ENCODE measurements around the gene EYS.

The EYS gene

DNA sequence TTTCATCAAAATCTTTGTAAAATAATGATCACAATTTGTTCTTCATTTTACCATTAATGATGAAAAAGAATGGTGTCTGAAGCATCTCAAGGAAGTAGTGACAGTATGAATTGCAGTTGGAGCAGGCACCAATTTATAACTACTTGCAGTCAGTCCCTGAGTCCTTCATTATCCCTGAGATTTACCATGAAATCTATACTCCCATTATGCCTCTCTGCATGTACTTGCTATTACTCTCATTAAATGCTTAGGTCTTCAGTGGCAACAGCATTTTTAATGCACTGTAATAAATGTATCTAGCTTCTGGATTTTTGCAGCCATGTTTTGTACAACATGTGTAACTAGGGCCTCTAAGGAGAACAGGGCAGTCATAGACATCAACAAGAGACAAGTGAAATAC is 708.8 kb downstream of the EYS start:
- Histone ChIP-seq H3K9me3 (ENCODE audit: control insufficient read depth, insufficient read depth, low read length) (no peaks in the 10 kb centered on the region; the same call in 1 of the 2 replicates), H3K4me2 (ENCODE audit: low read length) (no peak overlapping the region), H3K27ac (ENCODE audit: low read depth, low read length) (no peak overlapping the region), H3K36me3 (ENCODE audit: control insufficient read depth, low read length) (no peaks in the 10 kb centered on the region), H3K4me1 (ENCODE audit: control insufficient read depth, low read length) (no peaks in the 10 kb centered on the region), H3K9me2 (replicated peaks; ENCODE audit: control insufficient read depth, low read length) (no peaks in the 10 kb centered on the region), H4K20me1 (ENCODE audit: control insufficient read depth, insufficient read depth, low read depth, low read length) (no peaks in the 10 kb centered on the region), H3K4me3 (ENCODE audit: low read length) (no peak overlapping the region), H3K79me2 (ENCODE audit: control insufficient read depth, low read length) (no peaks in the 10 kb centered on the region), H3F3A (ENCODE audit: control insufficient read depth, insufficient read depth) (no peaks in the 10 kb centered on the region), H3K27me3 (ENCODE audit: control insufficient read depth, low read length) (no peaks in the 10 kb centered on the region)
- TF ChIP-seq, protein P1, sequence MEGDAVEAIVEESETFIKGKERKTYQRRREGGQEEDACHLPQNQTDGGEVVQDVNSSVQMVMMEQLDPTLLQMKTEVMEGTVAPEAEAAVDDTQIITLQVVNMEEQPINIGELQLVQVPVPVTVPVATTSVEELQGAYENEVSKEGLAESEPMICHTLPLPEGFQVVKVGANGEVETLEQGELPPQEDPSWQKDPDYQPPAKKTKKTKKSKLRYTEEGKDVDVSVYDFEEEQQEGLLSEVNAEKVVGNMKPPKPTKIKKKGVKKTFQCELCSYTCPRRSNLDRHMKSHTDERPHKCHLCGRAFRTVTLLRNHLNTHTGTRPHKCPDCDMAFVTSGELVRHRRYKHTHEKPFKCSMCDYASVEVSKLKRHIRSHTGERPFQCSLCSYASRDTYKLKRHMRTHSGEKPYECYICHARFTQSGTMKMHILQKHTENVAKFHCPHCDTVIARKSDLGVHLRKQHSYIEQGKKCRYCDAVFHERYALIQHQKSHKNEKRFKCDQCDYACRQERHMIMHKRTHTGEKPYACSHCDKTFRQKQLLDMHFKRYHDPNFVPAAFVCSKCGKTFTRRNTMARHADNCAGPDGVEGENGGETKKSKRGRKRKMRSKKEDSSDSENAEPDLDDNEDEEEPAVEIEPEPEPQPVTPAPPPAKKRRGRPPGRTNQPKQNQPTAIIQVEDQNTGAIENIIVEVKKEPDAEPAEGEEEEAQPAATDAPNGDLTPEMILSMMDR (IDR thresholded peaks at IDR 0.05; ENCODE audit: low read depth, low read length, poor library complexity, severe bottlenecking): no peak
- TF ChIP-seq EZH2phosphoT487 (IDR thresholded peaks at IDR 0.05; ENCODE audit: borderline replicate concordance, low read length): no peak

DNA sequence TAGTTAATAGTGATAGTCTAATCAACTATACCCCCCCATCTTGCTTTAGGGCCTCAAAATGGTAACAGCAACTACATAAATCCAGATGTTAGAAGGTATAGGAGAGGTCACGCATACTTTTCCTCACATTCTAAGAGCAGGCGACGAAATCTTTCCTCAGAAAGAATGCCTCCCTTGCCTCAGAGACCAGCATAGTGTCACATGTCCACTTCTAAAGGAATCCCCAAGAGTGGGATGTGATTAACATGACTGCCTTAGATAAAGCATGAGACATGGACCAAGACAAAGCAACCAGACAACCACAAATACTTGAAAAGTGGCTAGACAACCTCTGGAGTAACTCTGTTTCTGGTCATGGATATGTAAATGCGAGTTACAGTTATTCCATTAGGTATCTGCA is 710.7 kb downstream of the EYS start:
- Histone ChIP-seq H3K4me2 (ENCODE audit: low read length) (no peak overlapping the region), H3K27me3 (ENCODE audit: control insufficient read depth, low read length) (no peaks in the 10 kb centered on the region), H3K4me1 (ENCODE audit: control insufficient read depth, low read length) (no peaks in the 10 kb centered on the region), H3F3A (ENCODE audit: control insufficient read depth, insufficient read depth) (no peaks in the 10 kb centered on the region), H3K9me3 (ENCODE audit: control insufficient read depth, insufficient read depth, low read length) (no peaks in the 10 kb centered on the region; the same call in 1 of the 2 replicates), H3K79me2 (ENCODE audit: control insufficient read depth, low read length) (no peaks in the 10 kb centered on the region), H4K20me1 (ENCODE audit: control insufficient read depth, insufficient read depth, low read depth, low read length) (no peaks in the 10 kb centered on the region), H3K9me2 (replicated peaks; ENCODE audit: control insufficient read depth, low read length) (no peaks in the 10 kb centered on the region), H3K36me3 (ENCODE audit: control insufficient read depth, low read length) (no peaks in the 10 kb centered on the region), H3K27ac (ENCODE audit: low read depth, low read length) (no peak overlapping the region), H3K4me3 (ENCODE audit: low read length) (no peak overlapping the region)
- TF ChIP-seq, protein P1 (IDR thresholded peaks at IDR 0.05; ENCODE audit: low read depth, low read length, poor library complexity, severe bottlenecking): no peak
- TF ChIP-seq EZH2phosphoT487 (IDR thresholded peaks at IDR 0.05; ENCODE audit: borderline replicate concordance, low read length): no peak

DNA sequence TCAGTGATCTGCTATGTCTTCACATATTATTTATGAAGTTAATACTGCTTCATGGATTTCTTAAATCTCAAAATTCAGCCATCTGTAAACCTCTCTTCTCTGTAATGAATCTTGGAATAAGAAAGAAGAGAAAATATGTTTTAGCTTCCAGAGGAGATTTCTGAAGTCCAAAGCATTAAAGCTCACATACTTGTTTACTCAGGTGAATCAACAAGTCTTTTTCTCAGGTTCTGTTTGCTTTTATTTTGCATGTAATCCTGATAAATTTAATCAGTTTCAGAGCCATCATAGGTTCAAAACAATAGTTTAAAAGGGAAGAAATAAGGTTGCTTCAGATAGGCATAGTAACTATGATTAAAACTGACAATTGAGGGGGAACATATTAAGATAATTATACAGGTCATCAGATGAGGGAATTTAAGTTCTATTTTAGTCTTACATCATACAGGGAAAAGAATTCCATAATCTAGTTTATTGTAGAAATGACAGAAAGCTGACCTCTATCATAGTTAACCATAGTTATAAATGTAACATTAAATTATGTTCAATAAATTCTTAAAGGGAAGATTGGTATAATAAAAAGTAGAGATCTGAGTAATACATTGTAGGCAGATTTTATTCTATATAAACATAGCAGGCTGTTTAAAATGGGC is 716.2 kb downstream of the EYS start:
- no peak overlapping the region for H3K4me2 ChIP-seq (ENCODE audit: low read length)
- no peaks in the 10 kb centered on the region for H4K20me1 ChIP-seq (ENCODE audit: control insufficient read depth, insufficient read depth, low read depth, low read length)
- H3K27me3 ChIP-seq (ENCODE audit: control insufficient read depth, low read length): no peaks in the 10 kb centered on the region
- H3K9me2 ChIP-seq (replicated peaks; ENCODE audit: control insufficient read depth, low read length): no peaks in the 10 kb centered on the region
- no peaks in the 10 kb centered on the region for H3K36me3 ChIP-seq (ENCODE audit: control insufficient read depth, low read length)
- H3F3A ChIP-seq (ENCODE audit: control insufficient read depth, insufficient read depth): no peaks in the 10 kb centered on the region
- no peaks in the 10 kb centered on the region for H3K4me1 ChIP-seq (ENCODE audit: control insufficient read depth, low read length)
- no peaks in the 10 kb centered on the region for H3K9me3 ChIP-seq (ENCODE audit: control insufficient read depth, insufficient read depth, low read length)
- no peak overlapping the region for H3K27ac ChIP-seq (ENCODE audit: low read depth, low read length)
- no peaks in the 10 kb centered on the region for H3K79me2 ChIP-seq (ENCODE audit: control insufficient read depth, low read length)
- TF ChIP-seq, protein P1 (IDR thresholded peaks at IDR 0.05; ENCODE audit: low read depth, low read length, poor library complexity, severe bottlenecking): no peak
- TF ChIP-seq EZH2phosphoT487 (IDR thresholded peaks at IDR 0.05; ENCODE audit: borderline replicate concordance, low read length): no peak
- no peak overlapping the region for H3K4me3 ChIP-seq (ENCODE audit: low read length)
